HCT116 (cell line): ENCODE measurements around the gene PTGR3. TPM values are rescaled to one million over a fixed set of nuclear protein-coding genes. Genes with fewer than 3 reads are reported as not detected.

Source experiments
- ATAC-seq: fragments of 200-7000 bp; cut with Tn5 transposase; 2 replicates; pipeline ENCODE4 v1.9.1; 2020; ENCODE audit warnings: mild to moderate bottlenecking, moderate library complexity
- BruUV-seq: library from RNA; stranded (reverse); fragments of 400-500 nt; replicated peaks from 2 replicates; lab custom pipeline; 2021; lab: Mats Ljungman, UMichigan
- CTCF ChIA-PET: fragments of 300-600 bp; sonication (Branson Sonifier 250); formaldehyde crosslinking; loops from one replicate; lab custom pipeline; 2021; ENCODE audit warnings: antibody characterized with exemption; lab: Charles Lee
- POLR2A ChIA-PET: fragments of 300-600, 350-600 bp; sonication (Branson Sonifier 250); formaldehyde crosslinking; loops from one replicate; lab custom pipeline; 2021; ENCODE audit warnings: antibody characterized with exemption; lab: Charles Lee
- RAD21 ChIA-PET, 2 experiments: fragments of 300-600 bp; sonication (Branson Sonifier 250); formaldehyde crosslinking; loops; one replicate each; lab custom pipeline; 2023; ENCODE audit warnings: low total read pairs in 2 of 2; ENCODE audit not compliant: uncharacterized antibody in 2 of 2, unreplicated experiment in 2 of 2, low non-redundant PET in 1 of 2; lab: Charles Lee
- DNase-seq: peaks from one replicate; pipeline ENCODE4 v3.0.0-alpha.2; 2010; ENCODE audit warnings: low read depth, low spot score
- H2AFZ ChIP-seq: fragments of 200-600 bp; shearing (Covaris generic), sonication (generic); 2 replicates; pipeline ENCODE4 v1.6.1; 2017; ENCODE audit warnings: low read depth, mixed run types, mixed read lengths, antibody characterized with exemption, low read length; ENCODE audit not compliant: poor library complexity, severe bottlenecking
- H3K27ac ChIP-seq: 2 replicates; pipeline ENCODE4 v1.5.1; 2012; ENCODE audit warnings: low read depth, low read length
- H3K27me3 ChIP-seq: fragments of 200-600 bp; sonication (generic); 2 replicates; pipeline ENCODE4 v1.6.1; 2016; ENCODE audit warnings: mixed run types, low read length, mixed read lengths; ENCODE audit not compliant: insufficient read depth
- H3K36me3 ChIP-seq, 2 experiments: fragments of 200-500 bp in 1 of 2; fragments of 200-600 bp in 1 of 2; sonication (Bioruptor generic) in 1 of 2; sonication (generic) in 1 of 2; 2 replicates each; pipeline versions ENCODE4 v1.5.1 to v1.6.1; 2014 to 2016; ENCODE audit warnings: low read length in 2 of 2, inconsistent platforms in 1 of 2, mixed read lengths in 1 of 2, mixed run types in 1 of 2; ENCODE audit not compliant: insufficient read depth in 2 of 2, control insufficient read depth in 1 of 2
- H3K4me1 ChIP-seq, 2 experiments: fragments of 200-600 bp in 1 of 2; sonication (generic) in 1 of 2; 2 replicates each; pipeline versions ENCODE4 v1.5.1 to v1.6.1; 2012 to 2017; ENCODE audit warnings: low read length in 2 of 2, inconsistent platforms in 1 of 2, mild to moderate bottlenecking in 1 of 2, mixed read lengths in 1 of 2, mixed run types in 1 of 2, moderate library complexity in 1 of 2; ENCODE audit not compliant: insufficient read depth in 2 of 2, control insufficient read depth in 1 of 2
- H3K4me2 ChIP-seq: fragments of 200-600 bp; sonication (generic); 2 replicates; pipeline ENCODE4 v1.6.1; 2017; ENCODE audit warnings: mixed run types, low read length, mixed read lengths
- H3K4me3 ChIP-seq, 2 experiments: fragments of 200-600 bp in 1 of 2; sonication (generic) in 1 of 2; replicated peaks in 1 of 2; 2 replicates each; pipeline ENCODE4 v1.5.1; 2011 to 2016; ENCODE audit warnings: low read length in 2 of 2, control low read depth in 1 of 2, low read depth in 1 of 2, mild to moderate bottlenecking in 1 of 2, mixed read lengths in 1 of 2, mixed run types in 1 of 2
- H3K79me2 ChIP-seq: fragments of 200-600 bp; sonication (generic); 2 replicates; pipeline ENCODE4 v1.6.1; 2017; ENCODE audit warnings: mild to moderate bottlenecking, mixed run types, low read length, moderate library complexity, mixed read lengths; ENCODE audit not compliant: insufficient read depth
- H3K9ac ChIP-seq: fragments of 200-600 bp; sonication (generic); 2 replicates; pipeline ENCODE4 v1.6.1; 2016; ENCODE audit warnings: low read length, mixed read lengths
- H3K9me2 ChIP-seq: fragments of 200-600 bp; sonication (generic), shearing (Covaris generic); 2 replicates; pipeline ENCODE4 v1.6.1; 2017; ENCODE audit warnings: mixed run types, mild to moderate bottlenecking, moderate library complexity; ENCODE audit not compliant: insufficient read depth
- H3K9me3 ChIP-seq, 2 experiments: fragments of 200-500 bp in 1 of 2; fragments of 200-600 bp in 1 of 2; sonication (Bioruptor generic) in 1 of 2; sonication (generic) in 1 of 2; 2 replicates each; pipeline ENCODE4 v1.6.1; 2014 to 2017; ENCODE audit warnings: low read length in 2 of 2, mixed read lengths in 2 of 2, inconsistent platforms in 1 of 2, low read depth in 1 of 2, mild to moderate bottlenecking in 1 of 2, mixed run types in 1 of 2, moderate library complexity in 1 of 2; ENCODE audit not compliant: control insufficient read depth in 1 of 2, insufficient read depth in 1 of 2
- H4K20me1 ChIP-seq: fragments of 200-600 bp; sonication (generic), shearing (Covaris generic); 2 replicates; pipeline ENCODE4 v1.6.1; 2017; ENCODE audit warnings: mixed run types, mild to moderate bottlenecking, moderate library complexity; ENCODE audit not compliant: insufficient read depth
- RAD21 ChIP-seq: IDR thresholded peaks from 2 replicates; pipeline ENCODE4 v1.6.1; 2012; ENCODE audit warnings: low read depth, mild to moderate bottlenecking
- SP1 ChIP-seq: IDR thresholded peaks from 2 replicates; pipeline ENCODE4 v1.6.1; 2012; ENCODE audit warnings: low read depth
- SRF ChIP-seq: IDR thresholded peaks from 2 replicates; pipeline ENCODE4 v1.6.1; 2012; ENCODE audit warnings: low read depth
- intact Hi-C: fragments of 100-400 bp; cut with micrococcal nuclease; formaldehyde crosslinking; loops from 2 replicates; pipeline ENCODE4 v1.10.0; 2022
- total RNA-seq: library from RNA; stranded (reverse); gene quantifications from one replicate; pipeline ENCODE4 v1.2.1, GENCODE V29; 2021; ENCODE audit not compliant: unreplicated experiment
- TF ChIP-seq, protein P1 (sequence below): IDR thresholded peaks from 2 replicates; pipeline ENCODE4 v1.6.1; 2012
- TF ChIP-seq, protein P2 (sequence below), 3 experiments: fragments of 200-600 bp in 1 of 3; sonication (generic) in 1 of 3; IDR thresholded peaks in 2 of 3; conservative IDR thresholded peaks in 1 of 3; 2 replicates each; pipeline ENCODE4 v1.5.1; 2012 to 2017; ENCODE audit warnings: low read depth in 2 of 3, low read length in 2 of 3, antibody characterized with exemption in 1 of 3, borderline replicate concordance in 1 of 3, control low read depth in 1 of 3, mild to moderate bottlenecking in 1 of 3, mixed read lengths in 1 of 3, mixed run types in 1 of 3, moderate library complexity in 1 of 3; ENCODE audit not compliant: insufficient read depth in 1 of 3

Gene PTGR3
- total RNA-seq, 1 experiment from 2014 or later, result 25.3 TPM

DNA sequence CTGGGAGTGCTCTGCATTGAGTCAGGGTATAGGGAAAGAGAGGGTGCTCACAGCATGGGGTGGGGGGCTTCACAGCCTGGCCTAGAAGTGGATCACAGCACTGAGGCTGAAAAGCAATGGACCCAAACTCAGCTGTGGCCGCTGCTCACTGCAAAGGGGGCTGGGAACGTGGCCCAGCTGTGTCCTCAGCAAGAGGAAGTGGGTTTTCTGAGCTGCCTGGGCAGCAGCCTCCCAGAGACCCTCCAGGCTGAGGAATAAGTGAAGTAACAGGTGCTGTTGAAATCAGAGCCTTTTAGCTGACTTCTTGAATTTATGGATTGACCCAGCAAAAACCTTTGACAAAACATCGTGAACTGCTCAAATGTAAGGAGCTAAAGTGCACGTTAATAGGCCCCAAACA is 35.2 kb downstream of the PTGR3 start:
- ATAC-seq, result no peak
- ChIA-PET RAD21 (no interaction called here), POLR2A (no interaction called here), CTCF (no interaction called here)
- Histone ChIP-seq H2AFZ (no peak overlapping the region), H3K36me3 (no peaks in the 10 kb centered on the region), H3K27ac (no peak overlapping the region), H4K20me1 (no peaks in the 10 kb centered on the region), H3K4me3 (no peak overlapping the region), H3K9me3 (no peaks in the 10 kb centered on the region), H3K4me2 (no peak overlapping the region), H3K9me2 (no peaks in the 10 kb centered on the region), H3K27me3 (no peaks in the 10 kb centered on the region), H3K79me2 (no peaks in the 10 kb centered on the region), H3K9ac (no peak overlapping the region), H3K4me1 (no peaks in the 10 kb centered on the region; a peak in 1 of 4 replicates)
- no TSS peak for BruUV-seq
- no peak for TF ChIP-seq SP1
- TF ChIP-seq, protein P1, sequence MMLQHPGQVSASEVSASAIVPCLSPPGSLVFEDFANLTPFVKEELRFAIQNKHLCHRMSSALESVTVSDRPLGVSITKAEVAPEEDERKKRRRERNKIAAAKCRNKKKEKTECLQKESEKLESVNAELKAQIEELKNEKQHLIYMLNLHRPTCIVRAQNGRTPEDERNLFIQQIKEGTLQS, result no peak
- intact Hi-C loops, result no loop called here
- no peak for DNase-seq

DNA sequence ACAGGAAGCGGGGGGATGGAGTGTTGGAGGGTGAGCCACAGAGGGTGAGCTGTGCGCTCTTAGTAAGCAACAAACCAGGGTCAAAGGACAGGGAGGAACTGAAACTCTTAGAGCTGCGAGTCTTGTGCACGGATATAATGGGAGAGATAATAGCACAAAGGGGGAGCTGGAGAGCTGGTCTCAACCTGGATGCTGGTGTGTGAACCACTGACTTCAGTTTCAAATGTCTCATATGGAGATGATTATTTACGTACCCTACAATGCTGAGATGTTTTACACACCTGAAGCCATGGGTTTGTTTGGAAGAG is 35.9 kb downstream of the PTGR3 start:
- POLR2A ChIA-PET, result no interaction called here
- no peak overlapping the region for H3K27ac ChIP-seq
- H3K4me1 ChIP-seq, result no peaks in the 10 kb centered on the region; a peak in 1 of 4 replicates
- intact Hi-C loops, result no loop called here
- TF ChIP-seq SRF (no peak), RAD21 (peak; percentile 34; the same call in 1 of the 2 replicates)
- TF ChIP-seq, protein P2, sequence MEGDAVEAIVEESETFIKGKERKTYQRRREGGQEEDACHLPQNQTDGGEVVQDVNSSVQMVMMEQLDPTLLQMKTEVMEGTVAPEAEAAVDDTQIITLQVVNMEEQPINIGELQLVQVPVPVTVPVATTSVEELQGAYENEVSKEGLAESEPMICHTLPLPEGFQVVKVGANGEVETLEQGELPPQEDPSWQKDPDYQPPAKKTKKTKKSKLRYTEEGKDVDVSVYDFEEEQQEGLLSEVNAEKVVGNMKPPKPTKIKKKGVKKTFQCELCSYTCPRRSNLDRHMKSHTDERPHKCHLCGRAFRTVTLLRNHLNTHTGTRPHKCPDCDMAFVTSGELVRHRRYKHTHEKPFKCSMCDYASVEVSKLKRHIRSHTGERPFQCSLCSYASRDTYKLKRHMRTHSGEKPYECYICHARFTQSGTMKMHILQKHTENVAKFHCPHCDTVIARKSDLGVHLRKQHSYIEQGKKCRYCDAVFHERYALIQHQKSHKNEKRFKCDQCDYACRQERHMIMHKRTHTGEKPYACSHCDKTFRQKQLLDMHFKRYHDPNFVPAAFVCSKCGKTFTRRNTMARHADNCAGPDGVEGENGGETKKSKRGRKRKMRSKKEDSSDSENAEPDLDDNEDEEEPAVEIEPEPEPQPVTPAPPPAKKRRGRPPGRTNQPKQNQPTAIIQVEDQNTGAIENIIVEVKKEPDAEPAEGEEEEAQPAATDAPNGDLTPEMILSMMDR (IDR thresholded peaks at IDR 0.05 in 2 of 3, conservative IDR thresholded peaks at IDR 0.05 in 1 of 3; ENCODE audit: borderline replicate concordance in 1 of 3, insufficient read depth in 1 of 3, low read depth in 2 of 3, low read length in 2 of 3), result peak in 2 of 3 experiments; percentile 18 to 20; a peak in 1 of 6 replicates
- TF ChIP-seq, all 23 proteins: peak for 2
- no peaks in the 10 kb centered on the region for H3K36me3 ChIP-seq
- ChIA-PET CTCF (no interaction called here), RAD21 (no interaction called here)
- no peaks in the 10 kb centered on the region for H4K20me1 ChIP-seq
- H3K79me2 ChIP-seq, result no peaks in the 10 kb centered on the region
- H3K4me3 ChIP-seq, result no peak overlapping the region
- no peak overlapping the region for H3K4me2 ChIP-seq
- no peaks in the 10 kb centered on the region for H3K9me2 ChIP-seq
- no peak overlapping the region for H2AFZ ChIP-seq
- no peak overlapping the region for H3K9ac ChIP-seq
- H3K27me3 ChIP-seq, result no peaks in the 10 kb centered on the region
- no peak for DNase-seq
- ATAC-seq, result peak; percentile 73
- no TSS peak for BruUV-seq
- H3K9me3 ChIP-seq, result no peaks in the 10 kb centered on the region
